ENCODE measurements around the gene FGR.

FGR gene

DNA sequence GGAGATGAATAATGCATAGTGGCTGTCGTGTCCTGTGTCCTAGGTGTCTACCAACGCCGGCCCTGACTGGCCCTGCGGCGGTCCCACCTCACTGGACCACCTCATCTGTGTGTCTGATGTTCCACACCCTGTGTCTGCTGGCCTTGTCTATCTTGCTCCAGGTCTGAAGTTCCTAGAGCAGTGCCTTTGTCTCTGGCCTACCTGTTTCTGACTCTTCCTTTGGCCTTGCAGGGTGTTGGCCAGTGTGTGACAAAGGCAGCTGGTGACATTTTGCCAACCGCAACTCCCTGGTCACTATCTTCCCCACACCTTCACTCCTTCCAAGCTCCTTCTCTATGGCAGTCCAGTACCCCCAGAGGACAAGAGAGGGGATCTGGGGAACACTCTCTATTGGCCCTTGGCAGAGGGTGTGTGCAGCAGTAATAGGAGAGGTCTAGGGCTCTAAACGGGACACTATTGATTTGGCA, 29.7 kb downstream of the FGR start (continued):
- TF ChIP-seq SNAI2 (CRISPR knock-in tag; IDR thresholded peaks at IDR 0.05) (no peak), RARB (CRISPR knock-in tag; IDR thresholded peaks at IDR 0.05) (no peak), BACH2 (CRISPR knock-in tag; IDR thresholded peaks at IDR 0.05; ENCODE audit: borderline replicate concordance) (no peak), GLIS3 (CRISPR knock-in tag; IDR thresholded peaks at IDR 0.05) (no peak)
- TF ChIP-seq, protein P1, sequence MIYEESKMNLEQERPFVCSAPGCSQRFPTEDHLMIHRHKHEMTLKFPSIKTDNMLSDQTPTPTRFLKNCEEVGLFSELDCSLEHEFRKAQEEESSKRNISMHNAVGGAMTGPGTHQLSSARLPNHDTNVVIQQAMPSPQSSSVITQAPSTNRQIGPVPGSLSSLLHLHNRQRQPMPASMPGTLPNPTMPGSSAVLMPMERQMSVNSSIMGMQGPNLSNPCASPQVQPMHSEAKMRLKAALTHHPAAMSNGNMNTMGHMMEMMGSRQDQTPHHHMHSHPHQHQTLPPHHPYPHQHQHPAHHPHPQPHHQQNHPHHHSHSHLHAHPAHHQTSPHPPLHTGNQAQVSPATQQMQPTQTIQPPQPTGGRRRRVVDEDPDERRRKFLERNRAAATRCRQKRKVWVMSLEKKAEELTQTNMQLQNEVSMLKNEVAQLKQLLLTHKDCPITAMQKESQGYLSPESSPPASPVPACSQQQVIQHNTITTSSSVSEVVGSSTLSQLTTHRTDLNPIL (CRISPR knock-in tag; IDR thresholded peaks at IDR 0.05; ENCODE audit: low read depth), result no peak
- TF ChIP-seq, protein P2, sequence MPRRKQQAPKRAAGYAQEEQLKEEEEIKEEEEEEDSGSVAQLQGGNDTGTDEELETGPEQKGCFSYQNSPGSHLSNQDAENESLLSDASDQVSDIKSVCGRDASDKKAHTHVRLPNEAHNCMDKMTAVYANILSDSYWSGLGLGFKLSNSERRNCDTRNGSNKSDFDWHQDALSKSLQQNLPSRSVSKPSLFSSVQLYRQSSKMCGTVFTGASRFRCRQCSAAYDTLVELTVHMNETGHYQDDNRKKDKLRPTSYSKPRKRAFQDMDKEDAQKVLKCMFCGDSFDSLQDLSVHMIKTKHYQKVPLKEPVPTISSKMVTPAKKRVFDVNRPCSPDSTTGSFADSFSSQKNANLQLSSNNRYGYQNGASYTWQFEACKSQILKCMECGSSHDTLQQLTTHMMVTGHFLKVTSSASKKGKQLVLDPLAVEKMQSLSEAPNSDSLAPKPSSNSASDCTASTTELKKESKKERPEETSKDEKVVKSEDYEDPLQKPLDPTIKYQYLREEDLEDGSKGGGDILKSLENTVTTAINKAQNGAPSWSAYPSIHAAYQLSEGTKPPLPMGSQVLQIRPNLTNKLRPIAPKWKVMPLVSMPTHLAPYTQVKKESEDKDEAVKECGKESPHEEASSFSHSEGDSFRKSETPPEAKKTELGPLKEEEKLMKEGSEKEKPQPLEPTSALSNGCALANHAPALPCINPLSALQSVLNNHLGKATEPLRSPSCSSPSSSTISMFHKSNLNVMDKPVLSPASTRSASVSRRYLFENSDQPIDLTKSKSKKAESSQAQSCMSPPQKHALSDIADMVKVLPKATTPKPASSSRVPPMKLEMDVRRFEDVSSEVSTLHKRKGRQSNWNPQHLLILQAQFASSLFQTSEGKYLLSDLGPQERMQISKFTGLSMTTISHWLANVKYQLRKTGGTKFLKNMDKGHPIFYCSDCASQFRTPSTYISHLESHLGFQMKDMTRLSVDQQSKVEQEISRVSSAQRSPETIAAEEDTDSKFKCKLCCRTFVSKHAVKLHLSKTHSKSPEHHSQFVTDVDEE (CRISPR knock-in tag; IDR thresholded peaks at IDR 0.05), result no peak

DNA sequence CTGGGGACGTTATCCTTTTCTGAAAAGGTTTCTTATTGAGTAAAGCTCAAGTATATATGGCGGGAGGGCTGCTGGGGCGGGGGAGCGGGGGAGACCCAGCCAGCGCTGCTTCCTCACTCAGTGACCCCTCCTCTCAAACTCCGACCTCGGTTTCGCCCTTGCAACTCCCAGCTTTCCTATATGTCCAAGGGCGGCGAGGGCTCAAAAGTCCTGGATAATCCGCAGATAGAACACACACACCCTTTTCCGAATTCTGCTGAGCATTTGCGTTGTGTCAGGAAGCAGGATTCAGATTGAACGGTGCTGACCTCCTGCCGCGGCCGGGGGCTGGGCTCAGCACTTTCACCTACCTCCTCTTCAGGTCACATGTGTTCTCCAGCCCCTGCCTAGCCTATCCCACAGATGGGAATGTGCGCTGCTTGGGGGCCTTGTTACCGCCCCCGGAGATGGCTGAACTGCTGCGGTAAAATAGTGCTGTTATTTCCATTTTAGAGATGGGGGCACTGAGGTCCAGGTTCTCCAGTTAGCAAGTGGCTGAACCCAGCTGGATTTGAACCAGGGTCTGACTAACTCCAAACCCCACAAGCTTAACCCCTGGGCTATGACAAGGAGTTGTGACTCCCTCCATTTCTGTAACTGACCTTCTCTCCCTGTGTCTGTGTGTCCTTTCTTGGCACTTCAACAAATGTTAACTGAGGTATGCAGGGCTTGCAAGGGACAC, 30.2 kb downstream of the FGR start:
- no peak for ATAC-seq
- TF ChIP-seq SNAI2 (CRISPR knock-in tag; IDR thresholded peaks at IDR 0.05), result no peak
- TF ChIP-seq OSR1 (CRISPR knock-in tag; IDR thresholded peaks at IDR 0.05), result no peak
- TF ChIP-seq ESRRG (CRISPR knock-in tag; IDR thresholded peaks at IDR 0.05), result no peak
- TF ChIP-seq BACH2 (CRISPR knock-in tag; IDR thresholded peaks at IDR 0.05; ENCODE audit: borderline replicate concordance), result no peak
- TF ChIP-seq, protein P1 (CRISPR knock-in tag; IDR thresholded peaks at IDR 0.05; ENCODE audit: low read depth), result no peak
- no peak for TF ChIP-seq ZC3H10 (CRISPR knock-in tag; IDR thresholded peaks at IDR 0.05)
- TF ChIP-seq ARNTL (CRISPR knock-in tag; IDR thresholded peaks at IDR 0.05; ENCODE audit: borderline replicate concordance, low read depth), result no peak
- no peak for TF ChIP-seq ZNF70 (CRISPR knock-in tag; IDR thresholded peaks at IDR 0.05)
- TF ChIP-seq ZFP3 (CRISPR knock-in tag; IDR thresholded peaks at IDR 0.05), result no peak
- TF ChIP-seq PPARA (CRISPR knock-in tag; IDR thresholded peaks at IDR 0.05; ENCODE audit: borderline replicate concordance), result no peak
- TF ChIP-seq, protein P3, sequence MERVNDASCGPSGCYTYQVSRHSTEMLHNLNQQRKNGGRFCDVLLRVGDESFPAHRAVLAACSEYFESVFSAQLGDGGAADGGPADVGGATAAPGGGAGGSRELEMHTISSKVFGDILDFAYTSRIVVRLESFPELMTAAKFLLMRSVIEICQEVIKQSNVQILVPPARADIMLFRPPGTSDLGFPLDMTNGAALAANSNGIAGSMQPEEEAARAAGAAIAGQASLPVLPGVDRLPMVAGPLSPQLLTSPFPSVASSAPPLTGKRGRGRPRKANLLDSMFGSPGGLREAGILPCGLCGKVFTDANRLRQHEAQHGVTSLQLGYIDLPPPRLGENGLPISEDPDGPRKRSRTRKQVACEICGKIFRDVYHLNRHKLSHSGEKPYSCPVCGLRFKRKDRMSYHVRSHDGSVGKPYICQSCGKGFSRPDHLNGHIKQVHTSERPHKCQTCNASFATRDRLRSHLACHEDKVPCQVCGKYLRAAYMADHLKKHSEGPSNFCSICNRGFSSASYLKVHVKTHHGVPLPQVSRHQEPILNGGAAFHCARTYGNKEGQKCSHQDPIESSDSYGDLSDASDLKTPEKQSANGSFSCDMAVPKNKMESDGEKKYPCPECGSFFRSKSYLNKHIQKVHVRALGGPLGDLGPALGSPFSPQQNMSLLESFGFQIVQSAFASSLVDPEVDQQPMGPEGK (CRISPR knock-in tag; IDR thresholded peaks at IDR 0.05; ENCODE audit: borderline replicate concordance), result no peak
- TF ChIP-seq, protein P4, sequence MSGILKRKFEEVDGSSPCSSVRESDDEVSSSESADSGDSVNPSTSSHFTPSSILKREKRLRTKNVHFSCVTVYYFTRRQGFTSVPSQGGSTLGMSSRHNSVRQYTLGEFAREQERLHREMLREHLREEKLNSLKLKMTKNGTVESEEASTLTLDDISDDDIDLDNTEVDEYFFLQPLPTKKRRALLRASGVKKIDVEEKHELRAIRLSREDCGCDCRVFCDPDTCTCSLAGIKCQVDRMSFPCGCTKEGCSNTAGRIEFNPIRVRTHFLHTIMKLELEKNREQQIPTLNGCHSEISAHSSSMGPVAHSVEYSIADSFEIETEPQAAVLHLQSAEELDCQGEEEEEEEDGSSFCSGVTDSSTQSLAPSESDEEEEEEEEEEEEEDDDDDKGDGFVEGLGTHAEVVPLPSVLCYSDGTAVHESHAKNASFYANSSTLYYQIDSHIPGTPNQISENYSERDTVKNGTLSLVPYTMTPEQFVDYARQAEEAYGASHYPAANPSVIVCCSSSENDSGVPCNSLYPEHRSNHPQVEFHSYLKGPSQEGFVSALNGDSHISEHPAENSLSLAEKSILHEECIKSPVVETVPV (CRISPR knock-in tag; IDR thresholded peaks at IDR 0.05), result no peak
- no peak for TF ChIP-seq ZNF565 (CRISPR knock-in tag; conservative IDR thresholded peaks at IDR 0.05; ENCODE audit: low read depth)
- TF ChIP-seq, protein P2 (CRISPR knock-in tag; IDR thresholded peaks at IDR 0.05), result no peak
- no peak for TF ChIP-seq RARB (CRISPR knock-in tag; IDR thresholded peaks at IDR 0.05)
- TF ChIP-seq ISL1 (CRISPR knock-in tag; IDR thresholded peaks at IDR 0.05), result no peak
- TF ChIP-seq ZFP30 (CRISPR knock-in tag; IDR thresholded peaks at IDR 0.05), result no peak
- no peak for TF ChIP-seq GLIS3 (CRISPR knock-in tag; IDR thresholded peaks at IDR 0.05)
- no peak for TF ChIP-seq TOX (CRISPR knock-in tag; IDR thresholded peaks at IDR 0.05; ENCODE audit: borderline replicate concordance)
